Fibroblast of pulmonary artery (primary cell): ENCODE data around the gene SALL1.

Experiments used
- DNase-seq: peaks from one replicate; pipeline ENCODE4 v3.0.0-alpha.2; 2010; ENCODE audit warnings: low read depth
- H3K4me3 ChIP-seq: replicated peaks from 2 replicates; pipeline ENCODE4 v1.5.1; 2011; ENCODE audit warnings: low read depth, mild to moderate bottlenecking, control low read depth, low read length, moderate library complexity
- TF ChIP-seq, protein P1 (sequence below): IDR thresholded peaks from 2 replicates; pipeline ENCODE4 v1.5.1; 2011; ENCODE audit warnings: mild to moderate bottlenecking, control low read depth, low read length, inconsistent platforms; ENCODE audit errors: missing control alignments

The SALL1 gene

DNA sequence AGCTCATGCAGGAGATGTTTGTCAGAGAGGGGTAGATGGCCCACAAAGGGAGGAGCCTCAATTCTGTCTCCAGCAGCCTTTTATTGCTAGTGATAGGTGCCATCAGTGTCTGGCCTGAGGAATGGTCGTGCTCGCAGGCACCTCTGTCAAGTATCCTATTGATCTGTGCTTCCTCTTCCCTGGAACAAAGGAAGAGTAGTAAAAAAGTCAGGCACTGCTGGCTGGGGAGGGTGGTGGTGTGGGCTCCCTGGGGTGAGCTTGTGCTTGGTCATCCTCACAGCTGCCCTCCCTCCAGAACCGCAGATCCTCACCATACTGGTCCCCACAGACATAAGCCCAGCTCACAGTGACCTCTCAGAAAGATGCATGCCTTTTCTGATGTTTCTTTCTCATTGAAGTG, 15.0 kb upstream of the SALL1 start:
- no peak for DNase-seq
- TF ChIP-seq, protein P1, sequence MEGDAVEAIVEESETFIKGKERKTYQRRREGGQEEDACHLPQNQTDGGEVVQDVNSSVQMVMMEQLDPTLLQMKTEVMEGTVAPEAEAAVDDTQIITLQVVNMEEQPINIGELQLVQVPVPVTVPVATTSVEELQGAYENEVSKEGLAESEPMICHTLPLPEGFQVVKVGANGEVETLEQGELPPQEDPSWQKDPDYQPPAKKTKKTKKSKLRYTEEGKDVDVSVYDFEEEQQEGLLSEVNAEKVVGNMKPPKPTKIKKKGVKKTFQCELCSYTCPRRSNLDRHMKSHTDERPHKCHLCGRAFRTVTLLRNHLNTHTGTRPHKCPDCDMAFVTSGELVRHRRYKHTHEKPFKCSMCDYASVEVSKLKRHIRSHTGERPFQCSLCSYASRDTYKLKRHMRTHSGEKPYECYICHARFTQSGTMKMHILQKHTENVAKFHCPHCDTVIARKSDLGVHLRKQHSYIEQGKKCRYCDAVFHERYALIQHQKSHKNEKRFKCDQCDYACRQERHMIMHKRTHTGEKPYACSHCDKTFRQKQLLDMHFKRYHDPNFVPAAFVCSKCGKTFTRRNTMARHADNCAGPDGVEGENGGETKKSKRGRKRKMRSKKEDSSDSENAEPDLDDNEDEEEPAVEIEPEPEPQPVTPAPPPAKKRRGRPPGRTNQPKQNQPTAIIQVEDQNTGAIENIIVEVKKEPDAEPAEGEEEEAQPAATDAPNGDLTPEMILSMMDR = no peak

DNA sequence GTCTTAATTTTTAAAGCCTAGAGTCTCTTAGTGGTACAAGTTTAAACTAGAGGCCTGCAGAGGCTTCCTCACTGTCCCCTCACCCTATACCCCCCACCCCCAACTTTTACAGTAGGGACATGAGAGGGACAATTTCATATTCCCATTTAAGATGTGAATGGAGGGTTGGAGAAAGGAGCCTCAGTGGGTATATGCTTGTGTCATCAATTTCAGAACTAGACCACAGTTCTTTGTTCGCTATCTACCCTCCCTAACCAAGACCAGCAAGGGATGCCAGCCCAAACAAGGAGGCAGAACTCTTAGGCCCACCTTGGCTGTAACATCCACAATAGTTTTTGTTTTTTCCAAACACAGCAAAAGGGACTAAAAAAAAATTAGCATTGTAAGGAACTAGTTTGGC, 14.0 kb upstream of the SALL1 start:
- DNase-seq = no peak
- no peak overlapping the region for H3K4me3 ChIP-seq
- TF ChIP-seq, protein P1 = no peak

More for the DNA sequence above, 15.0 kb upstream of the SALL1 start:
- no peak overlapping the region for H3K4me3 ChIP-seq

DNA sequence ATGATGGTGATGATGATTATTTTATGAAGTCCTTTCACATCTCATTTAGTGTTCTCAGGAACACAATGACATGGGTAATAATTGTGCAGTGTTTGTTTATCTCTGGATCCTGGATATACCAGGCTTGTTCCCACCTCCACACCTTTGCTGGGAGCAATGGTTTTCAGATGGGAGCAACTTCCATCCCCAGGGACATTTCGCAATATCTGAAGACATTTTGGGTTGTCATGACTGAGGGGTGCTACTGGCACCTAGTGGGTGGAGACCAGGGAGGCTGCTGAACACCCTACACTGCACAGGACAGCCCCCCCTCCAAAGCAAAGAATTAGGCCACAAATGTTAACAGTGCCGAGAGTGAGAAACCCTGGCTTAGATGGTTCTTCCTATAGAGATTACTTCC, 13.5 kb upstream of the SALL1 start:
- H3K4me3 ChIP-seq = no peak overlapping the region
- TF ChIP-seq, protein P1 = no peak
- no peak for DNase-seq

DNA sequence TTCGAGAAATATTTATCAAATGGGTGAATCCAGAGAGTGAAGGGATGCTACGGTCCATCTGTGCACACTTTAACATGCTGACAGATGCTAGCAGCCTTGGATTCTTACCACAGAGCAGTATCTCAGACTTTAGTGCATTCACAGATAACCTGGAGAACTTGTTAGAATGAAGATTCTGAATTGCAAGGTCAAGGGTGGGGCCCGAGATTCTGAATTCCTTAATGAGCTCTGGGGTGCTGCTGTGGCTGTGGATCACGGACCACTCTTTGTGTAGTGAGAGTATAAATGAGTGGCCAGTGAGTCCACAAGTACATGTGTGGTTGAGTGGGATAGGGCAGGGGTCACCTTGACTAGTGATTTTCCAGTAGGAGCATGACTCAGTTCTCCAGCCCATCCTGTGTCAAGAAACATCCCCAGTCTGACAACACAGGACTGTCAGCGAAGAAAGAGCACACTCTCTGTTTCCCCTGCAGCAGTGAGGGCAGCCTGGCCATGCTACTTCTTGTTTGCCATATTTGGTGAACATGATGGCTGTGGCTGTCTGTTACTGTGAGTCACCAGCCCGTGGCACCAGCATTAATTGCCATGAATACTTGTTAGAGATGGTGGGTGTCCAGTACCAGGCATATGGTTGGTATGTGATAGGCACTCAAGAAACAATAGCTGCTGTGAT, 13.0 kb upstream of the SALL1 start:
- DNase-seq = no peak
- TF ChIP-seq, protein P1 = no peak

DNA sequence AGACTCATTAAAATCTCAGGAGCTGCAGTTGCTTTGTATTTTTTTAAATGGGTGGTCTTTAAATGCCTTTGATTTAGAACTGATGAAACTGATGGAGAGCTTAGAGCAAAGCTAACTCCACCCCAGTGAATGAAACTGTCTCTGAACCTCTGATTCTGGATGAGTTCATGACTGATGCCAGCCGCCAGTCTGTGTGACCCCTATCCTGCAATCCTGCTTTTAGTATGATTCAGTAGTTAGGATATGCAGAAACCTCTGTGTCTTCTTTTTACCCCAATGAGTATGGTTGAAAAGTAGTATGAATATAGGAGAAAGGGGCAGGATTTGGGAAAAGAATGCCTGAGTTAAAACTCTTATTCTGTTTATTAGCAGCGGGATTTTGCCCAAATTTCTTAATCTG, 12.3 kb upstream of the SALL1 start:
- TF ChIP-seq, protein P1 = no peak
- H3K4me3 ChIP-seq = no peak overlapping the region
- DNase-seq = no peak

More for the DNA sequence above, 13.0 kb upstream of the SALL1 start:
- no peak overlapping the region for H3K4me3 ChIP-seq

DNA sequence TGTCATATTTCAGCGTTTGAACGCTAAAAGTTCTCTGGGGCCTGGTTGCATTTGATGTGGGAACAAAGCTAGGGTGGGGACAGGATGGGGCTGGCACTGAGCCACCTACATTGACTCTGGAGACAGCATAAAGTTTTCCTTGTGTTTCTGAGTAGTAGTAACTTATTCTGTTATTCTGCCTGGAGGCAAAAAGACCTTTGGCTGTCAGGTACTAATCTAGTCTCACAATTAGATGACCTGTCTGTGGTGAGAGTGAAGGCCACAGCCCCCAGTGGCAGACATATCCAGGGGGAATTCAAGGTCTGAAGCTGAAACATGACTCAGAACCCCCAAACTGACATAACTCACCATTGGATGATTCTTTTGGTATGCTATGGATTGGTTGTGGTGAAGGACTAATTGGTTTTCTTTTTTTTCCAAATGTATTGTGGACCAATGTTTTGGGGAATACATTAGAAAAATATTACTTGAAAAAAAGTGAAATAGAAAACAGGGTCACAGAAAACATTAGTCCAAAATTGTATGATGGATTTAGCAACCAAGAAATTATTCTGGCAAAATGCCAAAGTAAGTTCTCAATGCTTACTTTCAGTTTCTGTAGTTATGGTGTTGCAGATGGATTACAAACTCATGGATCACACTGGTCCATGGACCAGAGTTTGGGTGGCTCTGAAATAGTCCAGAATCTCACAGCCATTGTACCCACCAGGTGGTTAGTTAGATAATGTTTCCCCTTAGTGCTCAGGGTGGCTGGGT, 10.5 kb upstream of the SALL1 start:
- no peak overlapping the region for H3K4me3 ChIP-seq
- TF ChIP-seq, protein P1 = no peak
- peak; percentile 17 for DNase-seq
